ENCODE measurements around the gene DDX41. TPM values are rescaled to one million over a fixed set of nuclear protein-coding genes. Genes with fewer than 3 reads are reported as not detected.

Gene DDX41
- total RNA-seq, 2 experiments from 2014 or later, result 49.6 to 49.7 TPM

DNA sequence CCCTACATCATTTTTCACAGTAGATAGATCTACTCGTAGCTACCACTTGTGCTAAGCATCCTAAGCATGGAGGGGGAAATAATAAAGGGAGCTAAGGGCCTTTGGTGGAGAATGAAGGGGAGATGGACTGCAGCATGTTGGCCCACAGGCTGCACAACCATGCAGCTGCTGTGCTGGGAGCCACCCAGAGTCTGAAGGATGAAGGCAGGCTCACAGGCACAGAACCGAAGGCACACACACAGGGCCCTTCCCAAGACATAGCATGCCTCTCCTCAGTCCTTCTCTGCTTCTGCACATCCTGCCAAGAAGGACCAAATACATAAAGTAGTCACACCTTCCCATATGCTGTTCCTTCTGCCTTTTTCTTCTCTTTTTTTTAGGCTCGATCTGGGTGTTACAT lies 31.0 kb upstream of the DDX41 start:
- Mint-ChIP-seq H3K36me3 (ENCODE audit: low read depth) (peaks cover 37% of the 10 kb centered on the region), H3K27me3 (no peaks in the 10 kb centered on the region), H3K4me3 (no peak overlapping the region), H3K4me1 (ENCODE audit: low read depth) (peaks cover 31% of the 10 kb centered on the region), H3K9me3 (no peaks in the 10 kb centered on the region), H3K27ac (no peak overlapping the region)
- Histone ChIP-seq H3K36me3 (ENCODE audit: insufficient read depth, low read length) (peaks cover 19% of the 10 kb centered on the region), H3K9me3 (ENCODE audit: control insufficient read depth in 1 of 2, insufficient read depth in 1 of 2, low read length in 2 of 2) (no peaks in the 10 kb centered on the region), H3K4me1 (ENCODE audit: insufficient read depth, low read length) (peaks cover 7% of the 10 kb centered on the region), H3K27me3 (ENCODE audit: control insufficient read depth in 1 of 2, insufficient read depth in 2 of 2, low read length in 2 of 2) (no peaks in the 10 kb centered on the region), H3K27ac (ENCODE audit: low read depth in 1 of 2, low read length in 2 of 2) (no peak overlapping the region), H3K4me3 (ENCODE audit: low read length) (no peak overlapping the region)
- intact Hi-C loops (cut with DNase I, micrococcal nuclease), result no loop called here
- ChIA-PET POLR2A (no interaction called here), CTCF (no interaction called here)
- ATAC-seq (ENCODE audit: poor library complexity) (no peak), DNase-seq (no peak)
- TF ChIP-seq, protein P1, sequence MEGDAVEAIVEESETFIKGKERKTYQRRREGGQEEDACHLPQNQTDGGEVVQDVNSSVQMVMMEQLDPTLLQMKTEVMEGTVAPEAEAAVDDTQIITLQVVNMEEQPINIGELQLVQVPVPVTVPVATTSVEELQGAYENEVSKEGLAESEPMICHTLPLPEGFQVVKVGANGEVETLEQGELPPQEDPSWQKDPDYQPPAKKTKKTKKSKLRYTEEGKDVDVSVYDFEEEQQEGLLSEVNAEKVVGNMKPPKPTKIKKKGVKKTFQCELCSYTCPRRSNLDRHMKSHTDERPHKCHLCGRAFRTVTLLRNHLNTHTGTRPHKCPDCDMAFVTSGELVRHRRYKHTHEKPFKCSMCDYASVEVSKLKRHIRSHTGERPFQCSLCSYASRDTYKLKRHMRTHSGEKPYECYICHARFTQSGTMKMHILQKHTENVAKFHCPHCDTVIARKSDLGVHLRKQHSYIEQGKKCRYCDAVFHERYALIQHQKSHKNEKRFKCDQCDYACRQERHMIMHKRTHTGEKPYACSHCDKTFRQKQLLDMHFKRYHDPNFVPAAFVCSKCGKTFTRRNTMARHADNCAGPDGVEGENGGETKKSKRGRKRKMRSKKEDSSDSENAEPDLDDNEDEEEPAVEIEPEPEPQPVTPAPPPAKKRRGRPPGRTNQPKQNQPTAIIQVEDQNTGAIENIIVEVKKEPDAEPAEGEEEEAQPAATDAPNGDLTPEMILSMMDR (IDR thresholded peaks at IDR 0.05), result no peak

DNA sequence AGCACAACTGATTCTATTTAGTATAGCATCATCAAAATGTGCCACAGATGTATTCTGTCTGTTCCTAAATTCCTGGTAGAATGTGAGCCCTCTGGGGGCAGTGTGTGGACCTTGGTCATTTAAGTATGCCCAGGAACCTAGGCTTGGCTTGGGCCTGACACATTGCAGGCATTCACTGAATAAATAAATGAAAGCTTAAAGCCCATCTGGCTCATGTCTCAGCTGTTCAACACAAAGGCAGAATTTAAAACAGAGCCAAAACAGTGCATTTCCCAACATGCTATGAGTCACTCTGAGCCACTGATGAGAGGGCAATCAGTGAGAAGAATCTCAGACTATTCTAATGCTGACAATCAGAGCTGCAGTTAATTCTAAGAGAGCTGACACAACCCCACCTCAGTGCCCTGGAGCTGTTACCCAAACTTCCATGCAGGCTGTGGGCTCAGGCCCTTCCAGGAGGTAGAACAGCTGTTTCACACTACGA lies 29.5 kb upstream of the DDX41 start:
- peaks cover 32% of the 10 kb centered on the region for H3K4me1 Mint-ChIP-seq (ENCODE audit: low read depth)
- TF ChIP-seq, protein P1 (IDR thresholded peaks at IDR 0.05), result no peak
- peak overlapping the region; percentile 10 for H3K27ac Mint-ChIP-seq
- peaks cover 37% of the 10 kb centered on the region for H3K36me3 Mint-ChIP-seq (ENCODE audit: low read depth)
- ATAC-seq (ENCODE audit: poor library complexity), result no peak
- H3K4me3 Mint-ChIP-seq, result no peak overlapping the region
- no peaks in the 10 kb centered on the region for H3K9me3 Mint-ChIP-seq
- intact Hi-C loops (cut with DNase I, micrococcal nuclease), result no loop called here
- no peak overlapping the region for H3K27ac ChIP-seq (ENCODE audit: low read depth in 1 of 2, low read length in 2 of 2)
- DNase-seq, result peak in 2 of 14 experiments; percentile 47 to 59
- ChIA-PET POLR2A (no interaction called here), CTCF (interaction anchor here (0.5 to 1.7 kb wide), 2 partner anchors 13 to 156 kb away, joined by 3 to 4 read pairs; no protein-coding TSS in a partner anchor)
- H3K4me3 ChIP-seq (ENCODE audit: low read length), result no peak overlapping the region
- H3K9me3 ChIP-seq (ENCODE audit: control insufficient read depth in 1 of 2, insufficient read depth in 1 of 2, low read length in 2 of 2), result no peaks in the 10 kb centered on the region
- H3K27me3 Mint-ChIP-seq, result no peaks in the 10 kb centered on the region
- peaks cover 3% of the 10 kb centered on the region for H3K4me1 ChIP-seq (ENCODE audit: insufficient read depth, low read length)
- H3K36me3 ChIP-seq (ENCODE audit: insufficient read depth, low read length), result peaks cover 22% of the 10 kb centered on the region
- H3K27me3 ChIP-seq (ENCODE audit: control insufficient read depth in 1 of 2, insufficient read depth in 2 of 2, low read length in 2 of 2), result no peaks in the 10 kb centered on the region

DNA sequence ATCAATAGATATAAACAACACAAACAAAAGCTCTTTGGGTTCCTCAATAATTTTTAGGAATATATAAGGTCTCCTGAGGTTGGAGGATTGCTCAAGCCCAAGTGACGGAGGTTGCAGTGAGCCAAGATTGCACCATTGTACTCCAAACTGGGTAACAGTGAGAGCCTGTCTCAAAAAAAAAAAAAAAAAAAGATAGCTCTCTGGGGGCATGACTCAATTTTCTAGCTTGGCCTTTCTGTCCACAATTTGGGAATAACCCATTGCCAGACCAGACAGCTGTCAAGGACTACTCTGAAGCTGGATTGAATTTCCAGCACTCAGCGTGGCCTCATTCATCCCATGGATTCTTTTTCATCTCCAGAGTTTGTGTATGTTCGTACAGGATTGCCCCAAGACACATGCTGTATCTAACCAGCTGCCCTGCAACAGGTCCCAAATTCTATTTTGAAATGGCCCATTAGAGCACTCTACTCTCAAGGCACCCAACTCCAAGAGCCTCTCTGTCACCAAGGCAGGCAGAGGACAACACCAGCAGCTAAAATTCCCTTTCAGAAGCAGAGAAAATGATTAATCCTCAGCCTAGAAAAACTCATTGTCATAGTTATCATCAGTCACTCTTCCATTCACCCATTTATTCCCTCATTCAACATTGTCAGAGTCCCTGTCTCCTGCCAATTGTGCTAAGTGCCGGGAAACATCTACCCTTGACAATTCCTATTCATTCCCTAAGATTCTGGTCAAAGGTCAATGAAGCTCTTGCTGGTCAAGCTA lies 28.9 kb upstream of the DDX41 start:
- Histone ChIP-seq H3K9me3 (ENCODE audit: control insufficient read depth in 1 of 2, insufficient read depth in 1 of 2, low read length in 2 of 2) (no peaks in the 10 kb centered on the region), H3K36me3 (ENCODE audit: insufficient read depth, low read length) (peaks cover 21% of the 10 kb centered on the region), H3K4me3 (ENCODE audit: low read length) (no peak overlapping the region), H3K27ac (ENCODE audit: low read depth in 1 of 2, low read length in 2 of 2) (no peak overlapping the region), H3K4me1 (ENCODE audit: insufficient read depth, low read length) (peaks cover 3% of the 10 kb centered on the region), H3K27me3 (ENCODE audit: control insufficient read depth in 1 of 2, insufficient read depth in 2 of 2, low read length in 2 of 2) (no peaks in the 10 kb centered on the region)
- no peak for ATAC-seq (ENCODE audit: poor library complexity)
- ChIA-PET CTCF (interaction anchor here (0.5 to 1.7 kb wide), 4 partner anchors 10 to 229 kb away, joined by 3 to 4 read pairs (median 3); no protein-coding TSS in a partner anchor), POLR2A (interaction anchor here (0.6 kb wide), 1 partner anchor 884 kb away, joined by 3 read pairs; no protein-coding TSS in a partner anchor)
- TF ChIP-seq, protein P1 (IDR thresholded peaks at IDR 0.05), result no peak
- peaks cover 32% of the 10 kb centered on the region for H3K4me1 Mint-ChIP-seq (ENCODE audit: low read depth)
- H3K27me3 Mint-ChIP-seq, result no peaks in the 10 kb centered on the region
- no peaks in the 10 kb centered on the region for H3K9me3 Mint-ChIP-seq
- intact Hi-C loops (cut with DNase I, micrococcal nuclease), result no loop called here
- H3K36me3 Mint-ChIP-seq (ENCODE audit: low read depth), result peaks cover 42% of the 10 kb centered on the region
- peak overlapping the region; percentile 10 for H3K27ac Mint-ChIP-seq
- peak in 2 of 14 experiments; percentile 48 to 62 for DNase-seq
- no peak overlapping the region for H3K4me3 Mint-ChIP-seq
